Liver (tissue), 3 donors: ENCODE results near the gene CCDC85A.
"Not testable (repeated sequence)": the region's sequence is repeated elsewhere in the genome, so short reads cannot be mapped to it uniquely, and the experiment has no call there.

Experiments
- TAF1 ChIP-seq: conservative IDR thresholded peaks from 2 replicates; pipeline ENCODE4 v1.6.1; 2016; ENCODE audit warnings: antibody characterized with exemption, mild to moderate bottlenecking
- TF ChIP-seq, protein P1 (sequence below): fragments of 150-350 bp; IDR thresholded peaks from 2 replicates; pipeline ENCODE4 v1.5.1; 2017; ENCODE audit warnings: improper control_type of control experiment, low read depth, low read length; ENCODE audit not compliant: missing input control
- donor health status: healthy.
- donor health status: healthy.

DNA sequence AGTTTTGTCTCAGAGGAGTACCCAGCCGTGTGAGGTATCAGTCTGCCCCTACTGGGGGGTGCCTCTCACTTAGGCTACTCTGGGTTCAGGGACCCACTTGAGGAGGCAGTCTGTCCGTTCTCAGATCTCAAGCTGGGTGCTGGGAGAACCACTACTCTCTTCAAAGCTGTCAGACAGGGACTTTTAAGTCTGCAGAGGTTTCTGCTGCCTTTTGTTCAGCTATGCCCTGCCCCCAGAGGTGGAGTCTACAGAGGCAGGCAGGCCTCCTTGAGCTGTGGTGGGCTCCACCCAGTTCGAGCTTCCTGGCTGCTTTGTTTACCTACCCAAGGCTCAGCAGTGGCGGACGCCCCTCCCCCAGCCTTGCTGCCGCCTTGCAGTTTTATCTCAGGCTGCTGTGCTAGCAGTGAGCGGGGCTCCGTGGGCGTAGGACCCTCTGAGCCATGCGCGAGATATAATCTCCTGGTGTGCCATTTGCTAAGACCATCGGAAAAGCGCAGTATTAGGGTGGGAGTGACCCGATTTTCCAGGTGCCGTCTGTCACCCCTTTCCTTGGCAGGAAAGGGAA lies 41.2 kb upstream of the CCDC85A start:
- TF ChIP-seq, protein P1, sequence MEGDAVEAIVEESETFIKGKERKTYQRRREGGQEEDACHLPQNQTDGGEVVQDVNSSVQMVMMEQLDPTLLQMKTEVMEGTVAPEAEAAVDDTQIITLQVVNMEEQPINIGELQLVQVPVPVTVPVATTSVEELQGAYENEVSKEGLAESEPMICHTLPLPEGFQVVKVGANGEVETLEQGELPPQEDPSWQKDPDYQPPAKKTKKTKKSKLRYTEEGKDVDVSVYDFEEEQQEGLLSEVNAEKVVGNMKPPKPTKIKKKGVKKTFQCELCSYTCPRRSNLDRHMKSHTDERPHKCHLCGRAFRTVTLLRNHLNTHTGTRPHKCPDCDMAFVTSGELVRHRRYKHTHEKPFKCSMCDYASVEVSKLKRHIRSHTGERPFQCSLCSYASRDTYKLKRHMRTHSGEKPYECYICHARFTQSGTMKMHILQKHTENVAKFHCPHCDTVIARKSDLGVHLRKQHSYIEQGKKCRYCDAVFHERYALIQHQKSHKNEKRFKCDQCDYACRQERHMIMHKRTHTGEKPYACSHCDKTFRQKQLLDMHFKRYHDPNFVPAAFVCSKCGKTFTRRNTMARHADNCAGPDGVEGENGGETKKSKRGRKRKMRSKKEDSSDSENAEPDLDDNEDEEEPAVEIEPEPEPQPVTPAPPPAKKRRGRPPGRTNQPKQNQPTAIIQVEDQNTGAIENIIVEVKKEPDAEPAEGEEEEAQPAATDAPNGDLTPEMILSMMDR, result not testable (repeated sequence)
- not testable (repeated sequence) for TF ChIP-seq TAF1
